K562 (cell line): ENCODE results near the gene PRKAR1B. TPM values are rescaled to one million over a fixed set of nuclear protein-coding genes. Genes with fewer than 3 reads are reported as not detected.

Experiments
- ATAC-seq: fragments of 200-7000 bp; cut with Tn5 transposase; 3 replicates; pipeline ENCODE4 v1.9.1; 2020; ENCODE audit warnings: moderate library complexity
- BruUV-seq: library from RNA; stranded (reverse); fragments of 400-500 nt; replicated peaks from 2 replicates; lab custom pipeline; 2021; lab: Mats Ljungman, UMichigan
- CTCF ChIA-PET: fragments of 300-600 bp; formaldehyde crosslinking; extraction: SDS; loops from one replicate; lab custom pipeline; 2021; ENCODE audit warnings: low intra/inter-chr PET ratio; lab: Yijun Ruan, JAX
- POLR2A ChIA-PET: fragments of 300-600, 350-650 bp; sonication (Branson Sonifier 250); formaldehyde crosslinking; extraction: SDS; loops from one replicate; lab custom pipeline; 2021; ENCODE audit warnings: antibody characterized with exemption, inconsistent platforms; lab: Yijun Ruan, JAX
- DNase-seq, 4 experiments: peaks; one replicate each; pipeline versions ENCODE4 v3.0.0 to v3.0.0-alpha.2; 2011 to 2018; ENCODE audit warnings: low spot score in 3 of 4, mixed read lengths in 3 of 4; ENCODE audit errors: extremely low read depth in 1 of 4
- FAIRE-seq: peaks from 2 replicates; lab custom pipeline; 2011; peaks lifted over from hg19 to GRCh38; lab: Jason Lieb, UNC
- H2AFZ ChIP-seq: 2 replicates; pipeline ENCODE4 v1.6.0; 2011; ENCODE audit warnings: low read depth, low read length, control low read depth, inconsistent platforms
- H3K27ac ChIP-seq: fragments of 200-600 bp; 3 replicates; pipeline ENCODE4 v1.8.0; 2011; ENCODE audit warnings: low read depth, mild to moderate bottlenecking, control low read depth, inconsistent platforms, low read length, moderate library complexity, mixed read lengths; ENCODE audit errors: extremely low read depth
- H3K27me3 ChIP-seq, 2 experiments: fragments of 300-600 bp in 1 of 2; 2 replicates in 1 of 2; 3 replicates in 1 of 2; pipeline versions ENCODE4 v1.6.0 to v1.8.0; 2011; ENCODE audit warnings: inconsistent platforms in 2 of 2, low read length in 2 of 2, mild to moderate bottlenecking in 1 of 2, mixed read lengths in 1 of 2, moderate library complexity in 1 of 2; ENCODE audit not compliant: control insufficient read depth in 2 of 2, insufficient read depth in 2 of 2
- H3K36me3 ChIP-seq: fragments of 300-600 bp; 3 replicates; pipeline ENCODE4 v1.8.0; 2011; ENCODE audit warnings: mild to moderate bottlenecking, low read length, inconsistent platforms; ENCODE audit not compliant: control insufficient read depth, insufficient read depth
- H3K4me1 ChIP-seq, 2 experiments: fragments of 200-600 bp in 1 of 2; replicated peaks in 1 of 2; 2 replicates in 1 of 2; 3 replicates in 1 of 2; pipeline versions ENCODE4 v1.5.1 to v1.8.0; 2011; ENCODE audit warnings: inconsistent platforms in 2 of 2, low read length in 2 of 2, mild to moderate bottlenecking in 1 of 2, mixed read lengths in 1 of 2, moderate library complexity in 1 of 2; ENCODE audit not compliant: control insufficient read depth in 2 of 2, insufficient read depth in 2 of 2
- H3K4me2 ChIP-seq: 2 replicates; pipeline ENCODE4 v1.6.1; 2011; ENCODE audit warnings: low read length, control low read depth, inconsistent platforms, mixed read lengths; ENCODE audit not compliant: insufficient read depth
- H3K4me3 ChIP-seq: fragments of 200-600 bp; sonication (generic), shearing (Covaris generic); 2 replicates; pipeline ENCODE4 v1.5.1; 2016; ENCODE audit warnings: control low read depth, inconsistent platforms
- H3K79me2 ChIP-seq: fragments of 200-600 bp; 3 replicates; pipeline ENCODE4 v1.8.0; 2011; ENCODE audit warnings: low read length, inconsistent platforms; ENCODE audit not compliant: control insufficient read depth, insufficient read depth
- H3K9ac ChIP-seq, 2 experiments: 2 replicates each; pipeline versions ENCODE4 v1.6.0 to v1.6.1; 2011; ENCODE audit warnings: low read depth in 2 of 2, low read length in 2 of 2, control low read depth in 1 of 2, inconsistent platforms in 1 of 2, mild to moderate bottlenecking in 1 of 2, mixed read lengths in 1 of 2; ENCODE audit not compliant: insufficient read depth in 1 of 2
- H3K9me1 ChIP-seq: one replicate; pipeline ENCODE4 v1.6.0; 2011; ENCODE audit warnings: inconsistent platforms, mild to moderate bottlenecking, low read length, moderate library complexity; ENCODE audit not compliant: control insufficient read depth, insufficient read depth
- H3K9me3 ChIP-seq: replicated peaks from 2 replicates; pipeline ENCODE4 v1.5.1; 2011; ENCODE audit warnings: low read depth, low read length, inconsistent platforms; ENCODE audit not compliant: control insufficient read depth, insufficient read depth
- H4K20me1 ChIP-seq: replicated peaks from 2 replicates; pipeline ENCODE4 v1.6.1; 2011; ENCODE audit warnings: low read length, inconsistent platforms, mixed read lengths; ENCODE audit not compliant: control insufficient read depth, insufficient read depth
- FOXA1 ChIP-seq: fragments of 450-650 bp; IDR thresholded peaks from 2 replicates; pipeline ENCODE4 v1.6.1; 2016; ENCODE audit warnings: mild to moderate bottlenecking, borderline replicate concordance
- FOXK1 ChIP-seq: sonication (generic); formaldehyde crosslinking; IDR thresholded peaks from 2 replicates; pipeline ENCODE4 v1.8.0; 2022; ENCODE audit warnings: missing genetic modification reagents, mild to moderate bottlenecking, borderline replicate concordance
- JUNB ChIP-seq: fragments of 450-650 bp; formaldehyde crosslinking; conservative IDR thresholded peaks from 2 replicates; pipeline ENCODE4 v1.4.0; 2020; ENCODE audit warnings: mild to moderate bottlenecking
- NCOA4 ChIP-seq: fragments of 450-650 bp; IDR thresholded peaks from 2 replicates; pipeline ENCODE4 v1.6.1; 2018; ENCODE audit warnings: mild to moderate bottlenecking; ENCODE audit not compliant: partially characterized antibody
- PCBP1 ChIP-seq: fragments of 200-400 bp; formaldehyde crosslinking; IDR thresholded peaks from 2 replicates; pipeline ENCODE4 v1.6.1; 2018; ENCODE audit warnings: mild to moderate bottlenecking, low read depth, low read length; ENCODE audit not compliant: poor library complexity, severe bottlenecking
- RBBP5 ChIP-seq: fragments of 200-600 bp; sonication (generic); IDR thresholded peaks from 2 replicates; pipeline ENCODE4 v1.6.1; 2012; ENCODE audit warnings: borderline replicate concordance, mild to moderate bottlenecking, low read length, control low read depth, inconsistent platforms; ENCODE audit not compliant: insufficient read depth, poor library complexity, severe bottlenecking
- TAF9B ChIP-seq: fragments of 450-650 bp; IDR thresholded peaks from 2 replicates; pipeline ENCODE4 v1.6.1; 2018; ENCODE audit warnings: mild to moderate bottlenecking; ENCODE audit not compliant: partially characterized antibody
- TCF7 ChIP-seq: sonication (generic); IDR thresholded peaks from 2 replicates; pipeline ENCODE4 v1.6.1; 2016; ENCODE audit warnings: antibody characterized with exemption, borderline replicate concordance
- ZFPM2 ChIP-seq: fragments of 250-450 bp; sonication (Bioruptor Pico); IDR thresholded peaks from 2 replicates; pipeline ENCODE4 v1.5.1; 2022; ENCODE audit warnings: mild to moderate bottlenecking
- ZNF316 ChIP-seq: fragments of 450-650 bp; IDR thresholded peaks from 2 replicates; pipeline ENCODE4 v1.6.1; 2016
- WGBS: fragments of 100-300 bp; shearing (Covaris generic); methylation state at CpG from one replicate; pipeline ENCODE4 v1.1.6; 2016; ENCODE audit warnings: low coverage, mixed read lengths; ENCODE audit not compliant: insufficient coverage; ENCODE audit errors: missing lambda C conversion rate; 5-methylcytosine and 5-hydroxymethylcytosine counted together
- in situ Hi-C: fragments of 300-500 bp; cut with MboI; formaldehyde crosslinking; loops from 4 replicates; pipeline ENCODE4 v1.15.0; 2018; ENCODE audit warnings: inconsistent platforms, mixed read lengths
- intact Hi-C: fragments of 100-400 bp; cut with micrococcal nuclease; formaldehyde crosslinking; loops from 2 replicates; pipeline ENCODE4 v1.14.2; 2022
- polyA plus RNA-seq, 8 experiments: library from polyadenylated mRNA; depleted of rRNA in 4 of 8; stranded (reverse) in 5 of 8; unstranded in 3 of 8; fragments of >200 nt; fragmentation: Nextera tagmentation in 2 of 8; fragmentation: Illumina TruSeq in 1 of 8; extraction: Ambion mirVana in 2 of 8; extraction: Trizol in 1 of 8; gene quantifications; 2 replicates each; pipeline versions ENCODE4 v1.2.1 to v1.2.3, GENCODE V29; 2011 to 2014; ENCODE audit warnings: inconsistent platforms in 1 of 8, missing spikeins in 1 of 8
- total RNA-seq, 7 experiments: library from RNA; depleted of rRNA in 6 of 7; stranded (reverse); fragments of >200 nt in 6 of 7; fragmentation: Illumina TruSeq in 2 of 7; extraction: Trizol in 2 of 7; gene quantifications; 2 replicates each; pipeline versions ENCODE4 v1.2.1 to v1.2.3, GENCODE V29; 2011 to 2021; ENCODE audit warnings: low replicate concordance in 1 of 7
- TF ChIP-seq, protein P1 (sequence below): sonication (generic); formaldehyde crosslinking; IDR thresholded peaks from 2 replicates; pipeline ENCODE4 v1.8.0; 2022; ENCODE audit warnings: missing genetic modification reagents, mild to moderate bottlenecking, moderate library complexity, borderline replicate concordance
- TF ChIP-seq, protein P2 (sequence below): fragments of 150-350 bp; conservative IDR thresholded peaks from 2 replicates; pipeline ENCODE4 v1.6.1; 2014; ENCODE audit warnings: low read length

The PRKAR1B gene
- total and polyA plus RNA-seq, 9 of the 15 experiments (the other 6 are each of a cell fraction or from before 2014, with no cell fraction given), result 0.99 to 30.5 (median 12.7) TPM

DNA sequence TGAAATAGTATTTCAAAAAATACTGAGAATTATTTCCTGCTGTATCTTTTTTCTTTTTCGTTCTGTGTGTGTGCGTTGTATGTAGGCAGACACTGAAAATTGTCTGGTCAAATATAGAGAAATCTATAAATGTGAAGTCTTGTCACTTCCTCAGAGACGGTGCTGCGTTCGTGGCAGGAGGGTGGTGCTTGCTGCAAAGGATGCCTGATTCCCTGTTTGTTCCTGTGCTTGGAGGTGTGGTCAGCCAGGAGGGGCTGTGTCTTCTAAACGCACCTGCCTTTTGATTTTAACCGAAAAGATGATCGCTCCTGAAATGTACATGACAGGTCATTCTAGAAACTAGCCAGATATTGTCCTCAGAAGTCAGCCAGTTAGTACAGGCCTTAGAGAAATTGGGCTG is 32.5 kb upstream of the PRKAR1B start:
- CTCF ChIA-PET, result interaction anchor here (0.6 kb wide), 1 partner anchor 428 kb away, joined by 6 read pairs; no protein-coding TSS in a partner anchor
- TF ChIP-seq NCOA4, result no peak
- TF ChIP-seq RBBP5, result no peak
- no peak for TF ChIP-seq FOXK1
- TF ChIP-seq FOXA1, result no peak
- TF ChIP-seq ZNF316, result no peak
- TF ChIP-seq JUNB (CRISPR knock-in tag), result no peak
- TF ChIP-seq PCBP1, result no peak
- no peak for TF ChIP-seq ZFPM2
- TF ChIP-seq, protein P1, sequence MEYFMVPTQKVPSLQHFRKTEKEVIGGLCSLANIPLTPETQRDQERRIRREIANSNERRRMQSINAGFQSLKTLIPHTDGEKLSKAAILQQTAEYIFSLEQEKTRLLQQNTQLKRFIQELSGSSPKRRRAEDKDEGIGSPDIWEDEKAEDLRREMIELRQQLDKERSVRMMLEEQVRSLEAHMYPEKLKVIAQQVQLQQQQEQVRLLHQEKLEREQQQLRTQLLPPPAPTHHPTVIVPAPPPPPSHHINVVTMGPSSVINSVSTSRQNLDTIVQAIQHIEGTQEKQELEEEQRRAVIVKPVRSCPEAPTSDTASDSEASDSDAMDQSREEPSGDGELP, result no peak
- TF ChIP-seq TAF9B, result no peak
- TF ChIP-seq TCF7, result no peak
- TF ChIP-seq, protein P2, sequence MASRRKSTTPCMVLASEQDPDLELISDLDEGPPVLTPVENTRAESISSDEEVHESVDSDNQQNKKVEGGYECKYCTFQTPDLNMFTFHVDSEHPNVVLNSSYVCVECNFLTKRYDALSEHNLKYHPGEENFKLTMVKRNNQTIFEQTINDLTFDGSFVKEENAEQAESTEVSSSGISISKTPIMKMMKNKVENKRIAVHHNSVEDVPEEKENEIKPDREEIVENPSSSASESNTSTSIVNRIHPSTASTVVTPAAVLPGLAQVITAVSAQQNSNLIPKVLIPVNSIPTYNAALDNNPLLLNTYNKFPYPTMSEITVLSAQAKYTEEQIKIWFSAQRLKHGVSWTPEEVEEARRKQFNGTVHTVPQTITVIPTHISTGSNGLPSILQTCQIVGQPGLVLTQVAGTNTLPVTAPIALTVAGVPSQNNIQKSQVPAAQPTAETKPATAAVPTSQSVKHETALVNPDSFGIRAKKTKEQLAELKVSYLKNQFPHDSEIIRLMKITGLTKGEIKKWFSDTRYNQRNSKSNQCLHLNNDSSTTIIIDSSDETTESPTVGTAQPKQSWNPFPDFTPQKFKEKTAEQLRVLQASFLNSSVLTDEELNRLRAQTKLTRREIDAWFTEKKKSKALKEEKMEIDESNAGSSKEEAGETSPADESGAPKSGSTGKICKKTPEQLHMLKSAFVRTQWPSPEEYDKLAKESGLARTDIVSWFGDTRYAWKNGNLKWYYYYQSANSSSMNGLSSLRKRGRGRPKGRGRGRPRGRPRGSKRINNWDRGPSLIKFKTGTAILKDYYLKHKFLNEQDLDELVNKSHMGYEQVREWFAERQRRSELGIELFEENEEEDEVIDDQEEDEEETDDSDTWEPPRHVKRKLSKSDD, result no peak

More for the DNA sequence above, 32.5 kb upstream of the PRKAR1B start:
- peak; percentile 19 for FAIRE-seq
- Histone ChIP-seq H4K20me1 (no peaks in the 10 kb centered on the region), H2AFZ (no peak overlapping the region), H3K27ac (no peak overlapping the region), H3K4me3 (no peak overlapping the region), H3K9me3 (no peaks in the 10 kb centered on the region), H3K79me2 (no peaks in the 10 kb centered on the region), H3K27me3 (no peaks in the 10 kb centered on the region), H3K4me2 (no peak overlapping the region), H3K9me1 (no peaks in the 10 kb centered on the region), H3K9ac (no peak overlapping the region), H3K36me3 (peaks cover 90% of the 10 kb centered on the region; the same call in 2 of the 3 replicates), H3K4me1 (peaks cover 0 to 22% of the 10 kb centered on the region in 2 experiments; a peak in 3 of 5 replicates)
- POLR2A ChIA-PET, result interaction anchor here (0.7 kb wide), 1 partner anchor 253 kb away, joined by 3 read pairs; no protein-coding TSS in a partner anchor
- 93% methylated on average over 8 of the region's 8 CpGs for WGBS
- no peak for ATAC-seq
- TSS peak; percentile 17 for BruUV-seq
- in situ Hi-C loops (no loop called here), intact Hi-C loops (no loop called here)
- no peak for DNase-seq
